GM21528 (cell line): Measurements from ENCODE around the gene CHAF1B.

Source experiments
- ATAC-seq: cut with Tn5 transposase; IDR thresholded peaks from one replicate; pipeline ENCODE4 v1.9.1; 2021; ENCODE audit warnings: mild to moderate bottlenecking, moderate library complexity; ENCODE audit not compliant: unreplicated experiment, low FRiP score

The CHAF1B gene

GRCh38 chr21:36456729-36457414 is 71.7 kb downstream of the CHAF1B start:
- no peak for ATAC-seq

DNA sequence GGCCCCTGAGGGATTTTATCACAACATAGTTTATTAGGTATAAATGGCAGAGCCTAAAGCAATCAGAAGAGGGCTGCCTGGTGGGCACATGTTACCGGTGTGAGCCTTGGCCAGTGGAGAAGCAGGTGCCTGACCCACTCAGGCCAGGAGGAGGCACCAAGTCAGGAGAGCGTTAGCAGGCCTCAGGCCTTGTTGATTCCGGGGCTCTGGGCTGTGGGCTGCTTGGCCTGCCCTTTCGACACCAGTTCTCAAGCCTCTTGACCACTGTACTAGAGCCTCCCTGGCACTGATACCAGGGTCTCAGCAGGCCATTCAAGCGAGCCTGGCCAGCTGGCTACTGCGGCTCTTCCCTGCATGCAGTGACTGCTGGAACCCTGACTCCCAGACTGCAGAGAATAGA is 73.9 kb downstream of the CHAF1B start:
- no peak for ATAC-seq

- no peak for ATAC-seq
Observed at GRCh38 chr21:36460866-36461265, 75.7 kb downstream of the CHAF1B start.

GRCh38 chr21:36461277-36461917 is 76.2 kb downstream of the CHAF1B start:
- no peak for ATAC-seq

DNA sequence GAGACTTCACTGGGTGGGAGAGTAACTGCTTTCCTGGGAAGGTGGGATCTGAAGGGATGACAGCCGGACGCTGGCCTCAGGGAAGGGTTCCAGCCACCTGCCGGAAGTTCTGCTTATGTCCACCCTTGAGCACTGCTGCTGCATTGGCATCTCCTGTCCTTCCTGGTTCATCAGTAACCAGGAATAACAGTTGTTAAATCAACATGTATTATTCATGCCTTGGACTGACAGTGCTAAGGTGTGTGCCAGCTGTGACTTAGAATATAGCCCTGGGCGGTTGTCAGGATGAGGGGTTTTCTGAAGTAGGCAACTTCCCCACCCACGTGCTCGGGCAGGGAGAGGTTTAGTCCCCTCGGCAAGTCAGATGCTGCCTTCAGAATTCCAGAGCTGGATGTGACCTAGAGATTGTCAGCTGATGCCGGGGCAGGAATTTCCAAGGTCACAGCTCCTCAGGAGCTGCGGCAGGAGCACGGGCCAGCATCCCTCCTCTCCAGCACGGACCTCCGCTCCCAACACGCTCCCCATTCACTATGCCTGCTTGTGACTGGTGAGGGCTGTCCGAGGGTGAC is 76.8 kb downstream of the CHAF1B start:
- no peak for ATAC-seq

- no peak for ATAC-seq
Observed at GRCh38 chr21:36463204-36463603, 78.0 kb downstream of the CHAF1B start.

DNA sequence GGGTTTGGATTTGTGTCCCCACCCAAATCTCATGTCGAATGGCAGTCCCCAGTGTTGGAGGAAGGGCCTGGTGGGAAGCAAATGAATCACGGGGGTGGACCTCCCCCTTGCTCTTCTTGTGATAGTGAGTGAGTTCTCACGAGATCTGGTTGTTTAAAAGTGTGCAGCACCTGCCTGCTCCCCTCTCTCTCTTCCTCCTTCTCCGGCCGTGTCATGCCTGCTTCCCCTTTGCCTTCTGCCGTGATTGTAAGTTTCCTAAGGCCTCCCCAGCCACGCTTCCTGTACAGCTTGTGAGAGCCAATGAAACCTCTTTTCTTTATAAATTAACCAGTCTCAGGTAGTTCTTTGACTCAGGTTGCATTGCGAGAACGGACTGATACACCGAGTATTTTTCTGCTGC is 78.8 kb downstream of the CHAF1B start:
- ATAC-seq: no peak

DNA sequence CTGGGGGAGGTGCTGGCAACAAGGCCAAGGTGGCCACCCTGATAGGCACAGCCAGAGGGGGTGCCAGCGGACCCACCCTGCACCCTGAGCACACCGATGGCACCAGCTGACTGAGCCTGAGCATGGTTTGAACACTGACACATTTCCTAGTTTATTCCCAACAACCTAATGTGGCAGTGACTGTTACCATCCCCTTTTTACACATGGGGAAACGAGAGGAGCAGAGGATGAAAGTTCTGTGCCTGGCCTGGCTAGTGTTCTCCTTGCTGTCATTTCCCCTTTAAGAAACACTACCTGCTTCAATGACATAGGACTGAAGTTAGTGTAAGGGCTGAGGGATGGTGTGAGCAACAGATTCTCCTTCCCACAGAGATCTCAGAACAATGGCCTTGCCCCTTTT is 79.4 kb downstream of the CHAF1B start:
- ATAC-seq: no peak

- no peak for ATAC-seq
Observed at GRCh38 chr21:36465478-36465877, 80.3 kb downstream of the CHAF1B start.

GRCh38 chr21:36466061-36466511 is 80.9 kb downstream of the CHAF1B start:
- ATAC-seq: no peak
